Sigmoid colon (tissue), 3 donors: Measurements from ENCODE around the gene HNF1B.

Experiments
- CTCF ChIP-seq, 4 experiments: fragments of 450-650 bp in 3 of 4; fragments of 200-600 bp in 1 of 4; IDR thresholded peaks; one replicate each; pipeline ENCODE4 v1.5.1; 2016 to 2019; ENCODE audit warnings: antibody characterized with exemption in 4 of 4, mild to moderate bottlenecking in 3 of 4, moderate library complexity in 2 of 4
- POLR2A ChIP-seq, 2 donors: fragments of 450-650 bp; IDR thresholded peaks; one replicate each; pipeline ENCODE4 v1.6.1; 2016; ENCODE audit warnings: antibody characterized with exemption in 2 of 2, mild to moderate bottlenecking in 2 of 2, moderate library complexity in 2 of 2

GRCh38 chr17:37736428-37736827 lies 8.4 kb downstream of the HNF1B start:
- no peak for TF ChIP-seq CTCF (IDR thresholded peaks at IDR 0.05)
- no peak for TF ChIP-seq POLR2A (IDR thresholded peaks at IDR 0.05)
